Right lobe of liver (tissue), 6 donors: ENCODE measurements around the gene ANTXR1. TPM values are rescaled to one million over a fixed set of nuclear protein-coding genes. Genes with fewer than 3 reads are reported as not detected.

Experiments used
- ATAC-seq, 4 donors: fragments of 200-7000 bp; cut with Tn5 transposase; one replicate each; pipeline ENCODE4 v1.9.1; 2020; ENCODE audit warnings: mild to moderate bottlenecking in 4 of 4, moderate library complexity in 4 of 4
- DNase-seq, 3 donors: peaks; one replicate each; pipeline ENCODE4 v3.0.0-alpha.2; 2020
- H3K27ac ChIP-seq, 3 donors: fragments of 200-600 bp; one replicate each; pipeline ENCODE4 v1.8.0; 2022
- H3K27me3 ChIP-seq, 2 donors: fragments of 200-600 bp; one replicate each; pipeline ENCODE4 v1.8.0; 2022
- H3K36me3 ChIP-seq, 4 donors: fragments of 200-600 bp; sonication (generic) in 1 of 4; one replicate each; pipeline versions ENCODE4 v1.5.1 to v1.8.0; 2017 to 2022; ENCODE audit warnings: control low read depth in 1 of 4
- H3K4me1 ChIP-seq, 4 donors: fragments of 200-600 bp; sonication (generic) in 1 of 4; one replicate each; pipeline versions ENCODE4 v1.5.1 to v1.8.0; 2017 to 2022; ENCODE audit warnings: control low read depth in 1 of 4
- H3K4me3 ChIP-seq, 3 donors: fragments of 200-600 bp; one replicate each; pipeline ENCODE4 v1.8.0; 2022
- H3K9me3 ChIP-seq, 4 donors: fragments of 200-600 bp; sonication (generic) in 1 of 4; one replicate each; pipeline versions ENCODE4 v1.5.1 to v1.8.0; 2017 to 2022; ENCODE audit warnings: control low read depth in 1 of 4
- CTCF ChIP-seq, 4 donors: fragments of 200-600 bp in 3 of 4; fragments of 450-650 bp in 1 of 4; IDR thresholded peaks; one replicate each; pipeline versions ENCODE4 v1.5.1 to v1.8.0; 2016 to 2022; ENCODE audit warnings: antibody characterized with exemption in 4 of 4, mild to moderate bottlenecking in 2 of 4
- POLR2A ChIP-seq: fragments of 450-650 bp; IDR thresholded peaks from one replicate; pipeline ENCODE4 v1.6.1; 2017; ENCODE audit warnings: antibody characterized with exemption, mild to moderate bottlenecking
- WGBS: methylation state at CpG from one replicate; pipeline ENCODE4 v1.1.6; 2018; ENCODE audit warnings: low coverage, low lambda C conversion rate; ENCODE audit not compliant: insufficient coverage; ENCODE audit errors: missing lambda C conversion rate; 5-methylcytosine and 5-hydroxymethylcytosine counted together
- intact Hi-C, 2 donors: fragments of 100-400 bp; cut with DNase I; formaldehyde crosslinking; loops; one replicate each; pipeline versions ENCODE4 v1.11.2 to v1.14.1; 2022
- total RNA-seq, 6 experiments: library from RNA; depleted of rRNA in 2 of 6; stranded (reverse); fragments of >200 nt in 2 of 6; fragmentation: NEBNext Ultra II Directional in 3 of 6; extraction: Animal tissue kit (Norgen Biotek cat#: 25700) in 3 of 6; gene quantifications; one replicate each; pipeline versions ENCODE4 v1.1.0 to v1.2.4, GENCODE V29; 2016 to 2023
- donor health status: DM: no; HTN: yes; CAD: no.
- donor health status: DM: no; HTN: no; CAD: no.
- donor health status: DM: no; HTN: no; CAD: no.
- donor health status: DM: no; HTN: yes; CAD: no.
- donor health status: DM: no; HTN: yes; CAD: no.

The ANTXR1 gene
- total RNA-seq, 6 experiments from 2014 or later: 1.1 to 4.1 (median 2.9) TPM

DNA sequence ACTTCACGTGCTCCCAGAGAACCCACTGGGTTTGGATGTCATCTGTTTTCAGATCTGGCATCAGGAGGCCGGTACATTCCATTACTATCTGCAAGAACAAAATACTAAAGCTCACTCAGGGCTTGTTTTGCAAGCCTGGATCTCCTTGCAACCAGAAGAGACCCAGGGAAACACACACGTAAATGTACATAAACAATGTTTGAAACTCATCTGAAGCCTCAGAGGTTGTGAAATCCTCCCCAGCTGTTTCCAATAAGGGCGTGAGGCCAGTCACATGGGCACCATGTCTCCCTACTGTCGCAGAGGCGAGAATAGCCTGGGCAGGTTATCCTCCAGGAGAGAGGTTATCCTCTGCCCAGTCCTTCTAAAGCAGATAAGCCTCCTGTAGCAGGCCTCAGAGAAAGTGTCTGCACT is 187.1 kb downstream of the ANTXR1 start:
- TF ChIP-seq CTCF (IDR thresholded peaks at IDR 0.05) (no peak), POLR2A (no peak)
- Histone ChIP-seq H3K4me1 (no peaks in the 10 kb centered on the region), H3K36me3 (no peaks in the 10 kb centered on the region), H3K27ac (no peak overlapping the region), H3K4me3 (no peak overlapping the region), H3K9me3 (no peaks in the 10 kb centered on the region), H3K27me3 (no peaks in the 10 kb centered on the region)
- 43% methylated on average over 5 of the region's 6 CpGs for WGBS
- intact Hi-C loops: no loop called here
- DNase-seq (no peak), ATAC-seq (peak in 1 of 4 donors; percentile 48)

- intact Hi-C loops: no loop called here
These were observed 188.3 kb downstream of the ANTXR1 start for GRCh38 chr2:69201259-69201658.

GRCh38 chr2:69202327-69202726 is 189.3 kb downstream of the ANTXR1 start:
- ATAC-seq (no peak), DNase-seq (no peak)
- H3K4me3 ChIP-seq: no peak overlapping the region
- no peak for TF ChIP-seq CTCF (IDR thresholded peaks at IDR 0.05)
- TF ChIP-seq POLR2A: no peak
- H3K27me3 ChIP-seq: no peaks in the 10 kb centered on the region
- H3K27ac ChIP-seq: no peak overlapping the region
- H3K36me3 ChIP-seq: no peaks in the 10 kb centered on the region
- 93% methylated on average over 3 of the region's 3 CpGs for WGBS
- no peaks in the 10 kb centered on the region for H3K4me1 ChIP-seq
- H3K9me3 ChIP-seq: no peaks in the 10 kb centered on the region
- intact Hi-C loops: no loop called here

More at GRCh38 chr2:69201259-69201658, 188.3 kb downstream of the ANTXR1 start:
- 73% methylated on average over 7 of the region's 7 CpGs for WGBS
- DNase-seq (no peak), ATAC-seq (no peak)
- H3K9me3 ChIP-seq: no peaks in the 10 kb centered on the region
- no peak overlapping the region for H3K27ac ChIP-seq
- H3K4me1 ChIP-seq: no peaks in the 10 kb centered on the region
- no peaks in the 10 kb centered on the region for H3K36me3 ChIP-seq
- H3K27me3 ChIP-seq: no peaks in the 10 kb centered on the region
- TF ChIP-seq POLR2A (no peak), CTCF (IDR thresholded peaks at IDR 0.05) (no peak)
- no peak overlapping the region for H3K4me3 ChIP-seq

DNA sequence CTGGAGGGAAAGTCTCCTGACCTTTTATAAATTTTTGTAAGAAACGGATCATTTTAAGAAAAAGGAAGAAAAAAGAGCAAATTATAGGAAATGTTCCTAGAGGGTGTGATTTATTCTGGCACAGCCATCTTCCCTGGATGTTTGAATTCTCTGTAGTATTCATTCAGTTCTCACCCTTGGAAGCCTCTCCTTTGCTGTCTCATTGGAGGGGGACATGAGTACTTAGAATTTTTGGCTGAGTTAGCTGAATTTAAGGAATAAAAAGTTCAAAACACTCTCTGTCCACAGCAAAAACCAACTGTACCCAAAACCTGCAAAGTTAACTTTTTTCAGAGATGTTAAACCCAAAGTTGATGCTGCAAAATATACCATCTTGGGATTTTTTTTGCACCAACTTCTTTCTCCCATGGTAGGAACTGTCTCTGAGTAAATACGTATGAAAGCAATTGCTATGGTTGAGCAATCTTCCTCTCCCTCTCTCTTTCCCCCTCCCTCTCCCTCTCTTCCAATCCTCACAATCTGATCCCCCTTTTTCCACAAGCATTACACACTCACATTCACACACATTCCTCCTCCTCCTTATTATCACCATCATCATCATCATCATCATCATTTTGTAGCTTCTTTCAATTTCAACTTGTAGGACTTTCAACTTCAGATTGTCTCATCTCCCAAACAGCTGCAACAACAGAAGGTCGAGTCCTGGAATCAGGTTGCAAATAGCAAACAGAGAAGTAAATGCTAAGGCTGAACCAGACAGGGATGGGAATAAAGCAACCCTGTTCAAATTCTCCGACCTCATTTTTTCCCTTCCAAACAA is 190.4 kb downstream of the ANTXR1 start:
- WGBS: 40% methylated on average over 4 of the region's 4 CpGs
- DNase-seq: no peak
- no peaks in the 10 kb centered on the region for H3K4me1 ChIP-seq
- ATAC-seq: peak in 1 of 4 donors; percentile 25
- no peak overlapping the region for H3K27ac ChIP-seq
- no peaks in the 10 kb centered on the region for H3K9me3 ChIP-seq
- H3K27me3 ChIP-seq: no peaks in the 10 kb centered on the region
- no peak overlapping the region for H3K4me3 ChIP-seq
- TF ChIP-seq POLR2A (no peak), CTCF (IDR thresholded peaks at IDR 0.05) (no peak)
- intact Hi-C loops: no loop called here
- no peaks in the 10 kb centered on the region for H3K36me3 ChIP-seq
